BLaER1 (cell line): ENCODE measurements around the gene EVC.

Source experiments
- H3K27ac ChIP-seq: shearing (Covaris generic); formaldehyde crosslinking; 2 replicates; pipeline ENCODE4 v1.8.1; 2022
- H3K27me3 ChIP-seq: shearing (Covaris generic); formaldehyde crosslinking; 2 replicates; pipeline ENCODE4 v1.8.1; 2022
- H3K36me3 ChIP-seq: shearing (Covaris generic); formaldehyde crosslinking; 2 replicates; pipeline ENCODE4 v1.8.1; 2022
- H3K4me1 ChIP-seq: shearing (Covaris generic); formaldehyde crosslinking; 2 replicates; pipeline ENCODE4 v1.8.1; 2022
- H3K4me2 ChIP-seq: shearing (Covaris generic); formaldehyde crosslinking; 2 replicates; pipeline ENCODE4 v1.8.1; 2022
- H3K4me3 ChIP-seq: shearing (Covaris generic); formaldehyde crosslinking; 2 replicates; pipeline ENCODE4 v1.8.1; 2022
- H3K9ac ChIP-seq: shearing (Covaris generic); formaldehyde crosslinking; 2 replicates; pipeline ENCODE4 v1.8.1; 2022
- H3K9me3 ChIP-seq: shearing (Covaris generic); formaldehyde crosslinking; 2 replicates; pipeline ENCODE4 v1.8.1; 2022
- H4K20me1 ChIP-seq: shearing (Covaris generic); formaldehyde crosslinking; 2 replicates; pipeline ENCODE4 v1.8.1; 2022
- Cebpa-rat ChIP-seq: shearing (Covaris generic); IDR thresholded peaks from 2 replicates; pipeline ENCODE4 v1.8.1; 2022

EVC gene

GRCh38 chr4:5791654-5792053, 80.7 kb downstream of the EVC start:
- peaks cover 3% of the 10 kb centered on the region; the same call in 1 of the 2 replicates for H3K9me3 ChIP-seq
- no peak overlapping the region for H3K4me2 ChIP-seq
- H3K27ac ChIP-seq = no peak overlapping the region
- no peaks in the 10 kb centered on the region for H4K20me1 ChIP-seq
- no peak overlapping the region for H3K4me3 ChIP-seq
- no peak overlapping the region for H3K9ac ChIP-seq
- no peak for TF ChIP-seq Cebpa-rat
- no peaks in the 10 kb centered on the region for H3K27me3 ChIP-seq
- H3K4me1 ChIP-seq = no peaks in the 10 kb centered on the region
- peaks cover 36% of the 10 kb centered on the region for H3K36me3 ChIP-seq

- Histone ChIP-seq H3K4me1 (no peaks in the 10 kb centered on the region), H3K36me3 (peaks cover 33% of the 10 kb centered on the region), H3K27ac (no peak overlapping the region), H3K9ac (no peak overlapping the region), H3K27me3 (no peaks in the 10 kb centered on the region), H3K9me3 (peaks cover 3% of the 10 kb centered on the region; the same call in 1 of the 2 replicates), H3K4me2 (no peak overlapping the region), H3K4me3 (no peak overlapping the region), H4K20me1 (no peaks in the 10 kb centered on the region)
- TF ChIP-seq Cebpa-rat = no peak
Observed at GRCh38 chr4:5793514-5793913, 82.5 kb downstream of the EVC start.

- Histone ChIP-seq H3K4me3 (no peak overlapping the region), H3K4me2 (no peak overlapping the region), H3K9ac (no peak overlapping the region), H3K27me3 (no peaks in the 10 kb centered on the region), H4K20me1 (no peaks in the 10 kb centered on the region), H3K4me1 (no peaks in the 10 kb centered on the region), H3K27ac (no peak overlapping the region), H3K36me3 (peaks cover 34% of the 10 kb centered on the region), H3K9me3 (peaks cover 3% of the 10 kb centered on the region; the same call in 1 of the 2 replicates)
- no peak for TF ChIP-seq Cebpa-rat
Observed at GRCh38 chr4:5795580-5795979, 84.6 kb downstream of the EVC start.

GRCh38 chr4:5796976-5797375, 86.0 kb downstream of the EVC start:
- Histone ChIP-seq H3K36me3 (peaks cover 34% of the 10 kb centered on the region), H3K4me3 (no peak overlapping the region), H3K9ac (no peak overlapping the region), H3K4me2 (no peak overlapping the region), H4K20me1 (no peaks in the 10 kb centered on the region), H3K4me1 (no peaks in the 10 kb centered on the region), H3K27me3 (no peaks in the 10 kb centered on the region), H3K27ac (no peak overlapping the region), H3K9me3 (peaks cover 3% of the 10 kb centered on the region; the same call in 1 of the 2 replicates)
- TF ChIP-seq Cebpa-rat = no peak

DNA sequence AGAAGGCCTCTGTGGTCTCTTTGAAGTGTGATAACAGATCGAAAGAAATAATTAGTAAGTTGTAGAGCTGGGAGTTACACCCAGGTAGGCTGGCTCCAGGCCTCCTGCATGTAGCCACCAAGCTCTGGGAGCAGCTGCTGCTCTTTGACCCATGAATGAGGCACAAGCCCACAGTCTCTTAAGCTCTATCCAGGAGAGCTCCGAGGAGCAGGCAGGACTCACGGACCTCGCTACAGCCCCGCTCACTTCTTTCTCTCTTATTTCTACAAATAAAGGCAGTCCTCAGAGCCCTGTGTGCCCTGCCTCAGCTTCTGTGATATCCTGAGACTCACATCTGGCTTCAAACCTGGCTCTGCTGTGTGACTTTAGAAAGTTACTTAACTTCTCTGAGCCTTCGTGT, 86.9 kb downstream of the EVC start:
- H3K4me2 ChIP-seq = no peak overlapping the region
- no peak for TF ChIP-seq Cebpa-rat
- no peak overlapping the region for H3K9ac ChIP-seq
- no peak overlapping the region for H3K4me3 ChIP-seq
- H3K27me3 ChIP-seq = no peaks in the 10 kb centered on the region
- H3K4me1 ChIP-seq = no peaks in the 10 kb centered on the region
- H3K36me3 ChIP-seq = peaks cover 42% of the 10 kb centered on the region
- no peak overlapping the region for H3K27ac ChIP-seq
- peaks cover 3% of the 10 kb centered on the region for H3K9me3 ChIP-seq
- no peaks in the 10 kb centered on the region for H4K20me1 ChIP-seq

- H3K27ac ChIP-seq = no peak overlapping the region
- peaks cover 3% of the 10 kb centered on the region for H3K9me3 ChIP-seq
- H3K4me2 ChIP-seq = no peak overlapping the region
- H3K9ac ChIP-seq = no peak overlapping the region
- no peaks in the 10 kb centered on the region for H3K27me3 ChIP-seq
- TF ChIP-seq Cebpa-rat = no peak
- H4K20me1 ChIP-seq = no peaks in the 10 kb centered on the region
- no peak overlapping the region for H3K4me3 ChIP-seq
- H3K36me3 ChIP-seq = peaks cover 48% of the 10 kb centered on the region
- no peaks in the 10 kb centered on the region for H3K4me1 ChIP-seq
Observed at GRCh38 chr4:5798462-5798861, 87.5 kb downstream of the EVC start.

- Histone ChIP-seq H3K36me3 (peaks cover 50% of the 10 kb centered on the region), H3K4me3 (no peak overlapping the region), H3K9me3 (peaks cover 3% of the 10 kb centered on the region), H4K20me1 (no peaks in the 10 kb centered on the region), H3K27ac (no peak overlapping the region), H3K4me2 (no peak overlapping the region), H3K27me3 (no peaks in the 10 kb centered on the region), H3K9ac (no peak overlapping the region), H3K4me1 (no peaks in the 10 kb centered on the region)
- no peak for TF ChIP-seq Cebpa-rat
Observed at GRCh38 chr4:5798946-5799345, 87.9 kb downstream of the EVC start.

- Histone ChIP-seq H3K36me3 (peaks cover 54% of the 10 kb centered on the region), H3K9ac (no peak overlapping the region), H3K9me3 (peaks cover 3% of the 10 kb centered on the region), H4K20me1 (no peaks in the 10 kb centered on the region), H3K27me3 (no peaks in the 10 kb centered on the region), H3K4me2 (no peak overlapping the region), H3K4me1 (no peaks in the 10 kb centered on the region), H3K27ac (no peak overlapping the region), H3K4me3 (no peak overlapping the region)
- TF ChIP-seq Cebpa-rat = no peak
Observed at GRCh38 chr4:5799406-5799805, 88.4 kb downstream of the EVC start.

- H3K4me1 ChIP-seq = no peaks in the 10 kb centered on the region
- TF ChIP-seq Cebpa-rat = no peak
Observed at GRCh38 chr4:5800496-5800895, 89.5 kb downstream of the EVC start.

DNA sequence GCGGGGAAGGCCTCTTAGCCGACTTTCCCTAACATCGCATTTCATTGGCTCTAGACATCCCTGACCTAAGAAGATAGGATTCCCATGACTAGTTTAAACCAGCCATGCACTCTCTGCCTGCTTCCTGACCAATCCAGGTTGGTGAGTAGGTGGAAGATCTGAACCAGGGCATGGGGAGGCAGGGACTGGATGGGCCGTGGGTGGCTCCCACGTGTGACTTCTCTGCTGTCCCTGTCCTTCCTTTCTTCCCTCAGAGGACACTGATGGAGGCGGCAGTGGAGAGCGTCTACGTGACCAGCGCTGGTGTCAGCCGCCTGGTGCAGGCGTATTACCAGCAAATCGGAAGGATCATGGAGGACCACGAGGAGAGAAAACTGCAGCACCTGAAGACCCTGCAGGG, 90.7 kb downstream of the EVC start:
- TF ChIP-seq Cebpa-rat = no peak
- Histone ChIP-seq H3K36me3 (peaks cover 59% of the 10 kb centered on the region), H3K4me1 (no peaks in the 10 kb centered on the region), H4K20me1 (no peaks in the 10 kb centered on the region), H3K27ac (no peak overlapping the region), H3K4me3 (no peak overlapping the region), H3K4me2 (no peak overlapping the region), H3K9me3 (no peaks in the 10 kb centered on the region; the same call in 1 of the 2 replicates), H3K9ac (no peak overlapping the region), H3K27me3 (no peaks in the 10 kb centered on the region)

More at GRCh38 chr4:5800496-5800895, 89.5 kb downstream of the EVC start:
- Histone ChIP-seq H4K20me1 (no peaks in the 10 kb centered on the region), H3K4me2 (no peak overlapping the region), H3K4me3 (no peak overlapping the region), H3K27ac (no peak overlapping the region), H3K9me3 (no peaks in the 10 kb centered on the region; the same call in 1 of the 2 replicates), H3K27me3 (no peaks in the 10 kb centered on the region), H3K36me3 (peaks cover 59% of the 10 kb centered on the region), H3K9ac (no peak overlapping the region)

- no peak overlapping the region for H3K9ac ChIP-seq
- peaks cover 60% of the 10 kb centered on the region for H3K36me3 ChIP-seq
- H3K27me3 ChIP-seq = no peaks in the 10 kb centered on the region
- H4K20me1 ChIP-seq = no peaks in the 10 kb centered on the region
- H3K4me1 ChIP-seq = peaks cover 7% of the 10 kb centered on the region
- TF ChIP-seq Cebpa-rat = no peak
- no peak overlapping the region for H3K27ac ChIP-seq
- H3K9me3 ChIP-seq = no peaks in the 10 kb centered on the region; the same call in 1 of the 2 replicates
- no peak overlapping the region for H3K4me2 ChIP-seq
- H3K4me3 ChIP-seq = no peak overlapping the region
Observed at GRCh38 chr4:5802565-5802964, 91.6 kb downstream of the EVC start.
